ENCODE measurements around the gene EED. TPM values are rescaled to one million over a fixed set of nuclear protein-coding genes. Genes with fewer than 3 reads are reported as not detected.

EED gene
- polyA plus RNA-seq, 1 donor (not counting 4 experiments of a cell fraction or from before 2014, with no cell fraction given): 28.5 TPM

DNA sequence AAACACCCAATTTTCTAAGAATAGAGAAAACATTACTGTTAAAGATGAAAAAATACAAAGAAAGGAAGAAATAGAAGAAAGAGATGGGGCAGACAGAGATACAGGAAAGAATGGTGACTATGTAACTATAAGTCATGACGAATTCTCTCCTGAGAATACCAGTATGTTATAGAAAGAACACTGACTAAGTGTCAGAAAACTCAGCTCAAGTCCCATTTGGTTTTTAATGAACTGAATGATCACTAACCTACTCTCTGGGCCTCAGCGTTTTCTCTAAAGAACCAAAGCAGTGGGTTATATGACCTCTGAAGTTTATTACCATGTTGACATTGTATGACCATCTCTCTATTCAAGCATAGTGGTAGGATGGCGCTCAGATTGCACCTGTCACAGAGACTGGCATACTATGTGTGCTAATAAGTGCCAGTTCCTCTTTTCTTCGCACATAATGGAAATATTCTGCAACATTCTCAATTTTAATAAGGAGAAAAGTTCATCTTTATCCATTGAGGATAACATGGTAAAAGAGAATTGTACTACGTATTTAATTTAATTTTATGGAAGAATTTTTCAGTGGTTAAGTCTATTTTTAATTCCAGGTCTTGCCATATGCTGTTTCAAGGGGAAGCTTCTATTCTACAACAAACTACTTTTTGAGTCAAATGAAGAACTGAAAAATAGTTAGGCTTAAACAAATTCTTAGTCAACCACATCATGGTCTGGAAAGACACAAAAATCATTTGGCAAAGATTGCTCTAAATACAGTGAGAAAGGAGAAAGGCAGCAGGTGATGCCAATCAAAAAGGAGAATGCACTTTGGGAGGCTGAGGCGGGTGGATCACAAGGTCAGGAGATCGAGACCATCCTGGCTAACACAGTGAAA, 25.0 kb upstream of the EED start:
- no peaks in the 10 kb centered on the region for H3K27me3 ChIP-seq (ENCODE audit: control insufficient read depth, extremely low read depth, insufficient read depth, low read length)
- TF ChIP-seq, protein P1, sequence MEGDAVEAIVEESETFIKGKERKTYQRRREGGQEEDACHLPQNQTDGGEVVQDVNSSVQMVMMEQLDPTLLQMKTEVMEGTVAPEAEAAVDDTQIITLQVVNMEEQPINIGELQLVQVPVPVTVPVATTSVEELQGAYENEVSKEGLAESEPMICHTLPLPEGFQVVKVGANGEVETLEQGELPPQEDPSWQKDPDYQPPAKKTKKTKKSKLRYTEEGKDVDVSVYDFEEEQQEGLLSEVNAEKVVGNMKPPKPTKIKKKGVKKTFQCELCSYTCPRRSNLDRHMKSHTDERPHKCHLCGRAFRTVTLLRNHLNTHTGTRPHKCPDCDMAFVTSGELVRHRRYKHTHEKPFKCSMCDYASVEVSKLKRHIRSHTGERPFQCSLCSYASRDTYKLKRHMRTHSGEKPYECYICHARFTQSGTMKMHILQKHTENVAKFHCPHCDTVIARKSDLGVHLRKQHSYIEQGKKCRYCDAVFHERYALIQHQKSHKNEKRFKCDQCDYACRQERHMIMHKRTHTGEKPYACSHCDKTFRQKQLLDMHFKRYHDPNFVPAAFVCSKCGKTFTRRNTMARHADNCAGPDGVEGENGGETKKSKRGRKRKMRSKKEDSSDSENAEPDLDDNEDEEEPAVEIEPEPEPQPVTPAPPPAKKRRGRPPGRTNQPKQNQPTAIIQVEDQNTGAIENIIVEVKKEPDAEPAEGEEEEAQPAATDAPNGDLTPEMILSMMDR (optimal IDR thresholded peaks at IDR 0.05 in 1 of 3, IDR thresholded peaks at IDR 0.05 in 1 of 3, conservative IDR thresholded peaks at IDR 0.05 in 1 of 3; ENCODE audit: extremely low read depth in 1 of 3, insufficient read depth in 2 of 3, low read length in 3 of 3): no peak
- no peak for TF ChIP-seq EZH2 (IDR thresholded peaks at IDR 0.05; ENCODE audit: low read length)
- no peaks in the 10 kb centered on the region for H3K9me3 ChIP-seq (ENCODE audit: control insufficient read depth, low read depth, low read length)
- H3K9me1 ChIP-seq (ENCODE audit: control insufficient read depth, extremely low read depth, insufficient read depth, low read length): no peaks in the 10 kb centered on the region
- DNase-seq (ENCODE audit: low read depth, low spot score) (no peak), FAIRE-seq (no peak)
- H3K27ac ChIP-seq (ENCODE audit: control insufficient read depth, insufficient read depth, low read length): no peak overlapping the region
- H3K36me3 ChIP-seq (ENCODE audit: control insufficient read depth in 2 of 2, extremely low read depth in 1 of 2, insufficient read depth in 2 of 2, low read length in 2 of 2): no peaks in the 10 kb centered on the region
- no peak overlapping the region for H3K4me3 ChIP-seq (ENCODE audit: control insufficient read depth in 2 of 3, extremely low read depth in 1 of 3, insufficient read depth in 2 of 3, low read depth in 1 of 3, low read length in 3 of 3)
- no peaks in the 10 kb centered on the region for H4K20me1 ChIP-seq (ENCODE audit: control insufficient read depth, extremely low read depth, insufficient read depth, low read length)
- no peak overlapping the region for H3K4me2 ChIP-seq (ENCODE audit: control insufficient read depth, extremely low read depth, insufficient read depth, low read depth, low read length)
- H3K9ac ChIP-seq (ENCODE audit: control insufficient read depth, extremely low read depth, insufficient read depth, low read length): no peak overlapping the region
- peaks cover 2% of the 10 kb centered on the region for H3K4me1 ChIP-seq (ENCODE audit: control insufficient read depth, extremely low read depth, insufficient read depth, low read length)
- dilution Hi-C loops (cut with MboI; ENCODE audit: extremely low pct_ligation_motif_present, low sequenced_read_pairs): loop anchor here (25.0 kb wide), 1 partner anchor 182 kb away; no protein-coding TSS in a partner anchor
- no peak overlapping the region for H2AFZ ChIP-seq (ENCODE audit: control insufficient read depth, low read length)
- H3K79me2 ChIP-seq (ENCODE audit: control insufficient read depth, insufficient read depth, low read length): no peaks in the 10 kb centered on the region

DNA sequence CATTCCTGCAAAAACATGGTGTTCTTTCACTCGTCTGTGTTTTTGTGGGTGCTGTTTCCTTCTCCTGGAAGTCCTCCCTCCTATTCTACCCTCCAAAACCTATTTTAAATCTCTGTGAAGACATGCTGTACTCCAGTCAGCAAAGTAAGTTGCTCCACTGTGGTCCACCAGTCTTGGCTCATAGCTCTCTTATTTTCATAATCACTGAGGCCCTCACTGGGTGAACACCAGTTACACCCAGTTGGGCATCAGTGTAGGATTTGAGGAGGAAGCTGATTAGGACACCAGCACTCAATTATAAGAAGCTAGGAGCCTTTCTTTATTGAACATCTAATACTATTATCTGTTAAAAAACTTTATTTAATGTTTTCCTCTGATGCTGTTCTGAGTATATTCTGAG, 23.9 kb upstream of the EED start:
- no peaks in the 10 kb centered on the region for H3K9me3 ChIP-seq (ENCODE audit: control insufficient read depth, low read depth, low read length)
- H3K4me3 ChIP-seq (ENCODE audit: control insufficient read depth in 2 of 3, extremely low read depth in 1 of 3, insufficient read depth in 2 of 3, low read depth in 1 of 3, low read length in 3 of 3): no peak overlapping the region
- H3K27me3 ChIP-seq (ENCODE audit: control insufficient read depth, extremely low read depth, insufficient read depth, low read length): no peaks in the 10 kb centered on the region
- dilution Hi-C loops (cut with MboI; ENCODE audit: extremely low pct_ligation_motif_present, low sequenced_read_pairs): loop anchor here (25.0 kb wide), 1 partner anchor 183 kb away; no protein-coding TSS in a partner anchor
- H3K9me1 ChIP-seq (ENCODE audit: control insufficient read depth, extremely low read depth, insufficient read depth, low read length): no peaks in the 10 kb centered on the region
- H3K4me2 ChIP-seq (ENCODE audit: control insufficient read depth, extremely low read depth, insufficient read depth, low read depth, low read length): no peak overlapping the region
- no peaks in the 10 kb centered on the region for H3K36me3 ChIP-seq (ENCODE audit: control insufficient read depth in 2 of 2, extremely low read depth in 1 of 2, insufficient read depth in 2 of 2, low read length in 2 of 2)
- H3K4me1 ChIP-seq (ENCODE audit: control insufficient read depth, extremely low read depth, insufficient read depth, low read length): peaks cover 2% of the 10 kb centered on the region
- TF ChIP-seq, protein P1 (optimal IDR thresholded peaks at IDR 0.05 in 1 of 3, IDR thresholded peaks at IDR 0.05 in 1 of 3, conservative IDR thresholded peaks at IDR 0.05 in 1 of 3; ENCODE audit: extremely low read depth in 1 of 3, insufficient read depth in 2 of 3, low read length in 3 of 3): no peak
- TF ChIP-seq EZH2 (IDR thresholded peaks at IDR 0.05; ENCODE audit: low read length): no peak
- no peak overlapping the region for H3K9ac ChIP-seq (ENCODE audit: control insufficient read depth, extremely low read depth, insufficient read depth, low read length)
- FAIRE-seq (no peak), DNase-seq (ENCODE audit: low read depth, low spot score) (no peak)
- H3K27ac ChIP-seq (ENCODE audit: control insufficient read depth, insufficient read depth, low read length): no peak overlapping the region
- no peaks in the 10 kb centered on the region for H3K79me2 ChIP-seq (ENCODE audit: control insufficient read depth, insufficient read depth, low read length)
- no peaks in the 10 kb centered on the region for H4K20me1 ChIP-seq (ENCODE audit: control insufficient read depth, extremely low read depth, insufficient read depth, low read length)
- no peak overlapping the region for H2AFZ ChIP-seq (ENCODE audit: control insufficient read depth, low read length)
